GF-D8 (cell line): ENCODE measurements around the gene L3MBTL1.

Source experiments
- DNase-seq: peaks from one replicate; lab custom pipeline; 2025; lab: John Stamatoyannopoulos, UW

The L3MBTL1 gene

DNA sequence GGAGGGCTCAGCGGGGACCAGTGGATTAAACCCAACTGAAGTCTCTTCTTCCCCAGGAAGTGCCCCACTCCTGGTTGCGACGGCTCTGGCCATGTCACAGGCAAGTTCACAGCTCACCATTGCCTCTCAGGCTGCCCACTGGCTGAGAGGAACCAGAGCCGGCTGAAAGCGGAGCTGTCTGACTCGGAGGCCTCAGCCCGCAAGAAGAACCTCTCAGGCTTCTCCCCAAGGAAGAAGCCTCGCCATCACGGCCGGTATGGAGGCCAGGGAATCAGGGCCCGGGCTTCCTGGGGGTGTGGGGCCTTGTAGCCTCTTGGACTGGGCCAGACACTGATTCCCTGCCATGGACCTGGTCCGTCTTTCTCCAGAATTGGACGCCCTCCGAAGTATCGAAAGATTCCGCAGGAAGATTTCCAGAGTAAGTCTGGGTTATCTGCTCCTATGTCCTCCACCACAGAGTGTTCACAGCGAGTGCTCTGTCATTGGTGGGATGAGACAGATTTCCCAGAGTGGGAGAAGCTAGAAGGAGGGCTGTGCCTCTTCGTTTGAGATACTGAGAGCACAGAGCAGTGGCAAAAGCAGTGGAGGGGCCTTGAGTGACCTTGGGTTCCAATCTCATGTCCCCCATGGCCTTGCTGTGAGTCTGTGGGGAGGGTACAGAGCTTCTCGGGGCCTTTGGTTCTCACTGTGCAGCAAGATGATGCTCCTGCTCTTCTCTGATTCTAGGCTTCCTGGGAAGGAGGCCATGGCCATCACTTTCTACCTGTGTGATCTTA lies 28.7 kb downstream of the L3MBTL1 start:
- DNase-seq, result no peak

DNA sequence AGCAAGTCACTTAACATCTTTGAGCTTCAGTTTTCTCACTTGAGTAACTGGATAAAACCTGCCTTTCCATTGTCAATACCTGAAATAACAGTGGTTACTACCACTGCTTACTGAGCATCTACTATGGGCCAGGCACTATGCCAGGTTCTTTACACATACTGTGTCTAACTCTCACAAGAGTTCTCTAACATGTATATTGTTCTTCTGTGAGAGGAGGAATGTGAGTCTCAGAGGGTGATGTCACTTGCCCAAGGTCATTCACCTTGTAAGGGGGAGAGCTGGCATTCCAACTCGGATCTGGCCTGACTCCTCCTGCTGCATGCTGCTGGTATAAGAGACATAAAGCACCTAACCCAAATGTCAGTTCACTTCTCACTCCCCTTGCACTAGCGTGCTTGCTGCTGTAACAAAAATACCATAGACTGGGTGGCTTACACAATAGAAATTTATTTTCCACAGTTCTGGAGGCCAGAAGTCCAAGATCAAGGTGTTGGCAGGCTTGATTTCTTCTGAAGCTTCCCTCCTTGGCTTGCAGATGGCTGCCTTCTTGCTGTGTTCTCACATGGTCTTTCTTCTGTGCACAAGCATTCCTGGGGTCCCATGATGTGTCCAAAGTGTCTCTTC lies 29.4 kb downstream of the L3MBTL1 start:
- no peak for DNase-seq

DNA sequence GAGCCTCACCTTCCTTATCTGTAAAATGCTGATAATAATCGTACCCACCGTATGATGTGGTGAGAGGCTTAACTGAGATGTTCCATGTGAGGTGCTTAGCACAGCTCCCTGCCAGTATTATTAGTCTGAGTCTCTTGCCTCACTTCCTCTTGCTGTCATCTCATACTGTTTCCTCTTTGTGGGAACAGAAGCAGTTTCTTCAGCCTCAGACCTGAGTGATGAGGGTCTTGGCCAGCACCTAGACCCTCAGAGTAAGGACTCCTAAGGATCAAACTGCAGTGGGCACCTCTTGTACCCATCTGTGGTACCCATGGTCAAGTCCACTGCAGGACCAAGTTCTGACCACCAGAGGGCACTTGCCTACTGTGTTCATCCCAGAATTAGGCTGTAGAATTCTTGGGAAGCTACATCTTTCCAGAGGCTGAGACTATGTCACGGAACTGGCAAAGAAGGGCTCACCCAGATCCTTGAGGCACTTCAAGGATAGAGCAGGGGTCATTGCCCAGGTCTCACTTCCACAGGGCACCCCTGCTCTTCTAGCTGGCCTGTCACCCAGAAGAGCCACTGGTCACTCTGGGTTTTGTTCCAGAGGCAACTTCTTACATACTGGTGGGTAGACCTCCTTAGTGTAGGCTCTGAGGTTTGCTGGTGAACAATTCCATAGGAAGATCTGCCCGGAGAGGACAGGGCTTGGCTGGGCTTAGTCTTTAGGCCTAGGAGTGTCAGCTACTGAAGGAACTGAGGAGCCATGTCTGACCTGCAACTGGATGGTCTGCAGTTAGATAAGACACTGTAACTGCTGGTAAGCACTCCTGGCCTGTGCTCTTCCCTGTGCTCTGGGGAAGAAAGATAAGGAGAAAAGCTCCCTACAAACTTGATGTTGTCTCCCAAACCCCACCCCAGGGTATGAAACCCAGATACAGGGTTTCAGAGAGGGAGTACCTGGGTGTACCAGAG lies 30.7 kb downstream of the L3MBTL1 start:
- DNase-seq, result peak; percentile 44

DNA sequence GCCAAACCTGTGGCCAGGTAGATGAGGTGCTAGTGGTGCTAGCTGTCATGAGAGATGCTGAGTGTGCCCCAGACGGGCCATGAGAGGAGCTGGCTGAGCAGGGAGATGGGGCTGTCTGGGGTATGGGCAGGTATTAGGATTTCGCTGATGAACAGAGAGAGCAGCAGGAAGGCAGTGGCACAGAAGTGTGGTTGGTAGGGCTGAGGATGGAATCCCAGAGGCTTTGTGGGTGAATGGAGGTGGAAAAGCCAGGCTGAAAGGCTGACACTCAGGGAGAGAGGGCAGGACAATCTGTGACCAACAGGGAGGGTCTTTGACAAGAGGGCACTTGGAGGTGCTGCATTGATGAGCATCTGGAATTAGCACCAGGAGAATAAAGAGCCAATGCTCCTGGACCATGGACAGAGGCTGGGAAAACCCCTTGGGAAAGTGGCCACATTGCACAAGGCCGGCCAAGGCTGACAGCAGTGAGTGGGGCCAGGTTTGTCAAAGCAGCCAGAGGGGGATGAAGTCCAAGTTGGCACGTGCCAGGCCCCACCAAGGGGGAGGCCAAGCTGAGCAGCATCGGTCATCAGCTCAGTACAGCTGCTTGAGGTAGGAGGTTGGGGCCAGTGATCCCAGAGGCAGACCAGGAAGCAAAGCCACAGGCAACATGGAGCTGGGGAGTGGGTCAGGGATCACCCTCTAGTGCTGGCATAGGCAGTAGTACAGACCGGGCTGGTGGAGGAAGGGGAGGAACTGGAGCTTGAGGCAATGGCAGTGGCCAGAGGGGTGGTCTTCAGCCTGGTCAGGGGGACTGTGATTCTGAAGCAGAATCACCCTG lies 31.6 kb downstream of the L3MBTL1 start:
- no peak for DNase-seq

DNA sequence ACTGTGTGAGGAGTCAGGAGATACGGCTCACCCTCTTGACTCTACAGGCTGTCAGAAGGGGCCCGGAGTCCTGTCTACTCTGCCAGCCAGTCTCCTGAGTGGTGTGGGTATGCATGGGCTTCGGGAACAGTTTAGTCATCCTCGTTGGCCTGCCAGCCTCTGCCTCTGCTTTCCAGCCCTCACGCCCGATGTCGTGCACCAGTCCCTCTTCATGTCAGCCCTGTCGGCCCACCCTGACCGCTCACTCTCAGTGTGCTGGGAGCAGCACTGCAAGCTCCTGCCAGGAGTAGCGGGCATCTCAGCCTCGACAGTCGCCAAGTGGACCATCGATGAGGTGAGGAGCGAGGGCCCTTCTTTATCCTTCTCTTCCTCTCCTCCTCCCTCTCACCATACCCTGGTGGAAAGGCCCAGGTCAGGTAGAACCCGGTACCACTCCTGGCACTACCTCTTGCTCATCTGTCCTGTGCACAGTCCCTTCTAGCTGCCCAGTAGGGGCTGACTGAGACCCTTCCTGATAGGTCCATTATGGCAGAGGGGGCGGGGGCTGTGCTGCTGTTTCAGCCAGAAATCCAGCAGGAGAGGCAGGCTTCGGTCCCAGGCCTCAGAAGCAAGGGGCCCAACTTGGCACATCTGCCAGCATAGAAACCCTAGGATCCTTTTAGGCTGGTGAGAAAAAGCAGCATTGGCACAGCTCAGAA lies 32.6 kb downstream of the L3MBTL1 start:
- no peak for DNase-seq

DNA sequence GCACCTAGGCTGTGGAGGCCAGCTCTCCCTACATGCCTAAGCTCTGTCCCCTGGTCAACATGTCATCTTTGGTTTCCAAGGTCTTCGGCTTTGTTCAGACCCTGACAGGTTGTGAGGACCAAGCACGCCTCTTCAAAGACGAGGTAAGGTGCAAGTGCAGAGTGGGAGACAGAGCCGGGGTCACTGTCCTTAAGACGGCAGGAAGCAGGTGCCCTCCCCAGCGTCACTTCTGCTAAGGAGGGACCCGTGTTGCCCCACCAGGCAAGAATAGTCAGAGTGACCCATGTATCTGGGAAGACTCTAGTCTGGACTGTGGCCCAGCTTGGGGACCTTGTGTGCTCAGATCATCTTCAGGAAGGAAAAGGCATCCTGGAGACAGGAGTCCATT lies 33.2 kb downstream of the L3MBTL1 start:
- no peak for DNase-seq

DNA sequence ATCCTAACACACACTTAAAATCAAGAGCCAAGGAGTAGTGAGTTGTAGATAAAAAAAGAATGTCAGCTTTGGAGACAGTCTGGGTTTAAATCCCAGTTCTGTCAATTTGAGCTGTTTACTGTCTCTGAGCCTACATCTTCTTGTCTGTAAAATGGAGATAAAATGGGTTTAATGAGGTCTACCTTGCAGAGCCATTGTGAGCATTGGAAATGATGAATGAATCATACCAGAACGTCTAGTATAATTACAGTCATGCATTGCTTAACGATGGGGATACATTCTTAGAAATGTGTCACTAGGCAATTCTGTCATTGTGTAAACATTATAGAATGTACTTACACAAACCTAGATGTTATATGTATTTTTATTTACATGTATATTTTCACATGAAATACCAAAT lies 33.7 kb downstream of the L3MBTL1 start:
- DNase-seq, result no peak

DNA sequence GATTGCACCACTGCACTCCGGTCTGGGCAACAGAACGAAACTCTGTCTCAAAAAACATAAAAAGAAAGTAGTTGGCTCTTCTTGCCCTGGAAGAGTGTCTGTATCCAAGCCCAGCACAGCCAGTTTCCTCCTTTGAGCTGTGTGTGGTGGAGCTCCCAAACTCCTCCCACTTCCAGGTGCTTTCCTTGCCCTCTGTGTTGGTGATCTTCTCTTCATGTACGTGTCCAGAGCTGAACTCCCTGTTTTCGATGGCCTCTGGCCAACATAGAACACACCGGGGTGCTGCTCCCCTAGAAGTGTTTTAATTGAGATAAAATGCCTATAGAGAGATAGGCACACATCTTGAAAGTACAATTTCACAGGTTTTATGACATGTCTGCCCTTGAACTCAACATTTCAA lies 34.7 kb downstream of the L3MBTL1 start:
- no peak for DNase-seq

DNA sequence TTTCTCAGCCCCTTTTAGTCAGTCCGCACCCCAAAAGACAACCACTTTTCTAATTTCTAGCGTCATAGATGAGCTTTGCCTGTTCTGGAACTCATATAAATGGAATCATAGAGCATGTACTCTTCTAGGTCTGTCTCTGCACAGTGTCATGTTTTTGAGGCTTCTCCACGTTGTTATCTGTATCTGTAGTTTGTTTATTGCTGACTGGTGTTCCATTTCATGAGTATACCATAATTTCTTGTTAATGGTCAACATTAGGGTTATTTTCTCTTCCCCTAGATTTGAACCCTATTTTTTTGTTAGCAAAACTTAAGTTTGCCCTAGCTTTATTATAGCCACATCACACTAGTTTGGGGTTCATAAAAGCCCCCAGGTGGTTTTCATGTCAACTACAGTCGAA lies 35.2 kb downstream of the L3MBTL1 start:
- DNase-seq, result no peak

DNA sequence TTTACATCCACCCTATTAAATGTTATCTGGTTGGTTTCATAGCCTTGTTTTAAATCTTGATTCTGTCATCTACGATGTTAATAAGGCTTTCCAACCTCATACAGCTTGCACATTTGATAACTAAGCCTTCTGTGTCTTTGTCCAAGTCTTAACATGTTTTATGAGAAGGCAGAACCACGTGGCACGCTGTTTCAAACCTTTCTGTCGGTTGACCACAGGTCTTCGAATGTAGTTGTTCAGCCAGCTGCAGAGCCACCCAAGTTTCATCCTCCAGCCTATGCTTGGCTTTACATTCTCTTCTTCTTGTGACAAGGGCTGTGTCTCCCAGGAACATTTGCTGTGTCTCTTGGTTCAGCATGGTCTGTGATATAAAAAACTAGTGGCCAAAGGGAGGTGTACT lies 35.6 kb downstream of the L3MBTL1 start:
- no peak for DNase-seq

DNA sequence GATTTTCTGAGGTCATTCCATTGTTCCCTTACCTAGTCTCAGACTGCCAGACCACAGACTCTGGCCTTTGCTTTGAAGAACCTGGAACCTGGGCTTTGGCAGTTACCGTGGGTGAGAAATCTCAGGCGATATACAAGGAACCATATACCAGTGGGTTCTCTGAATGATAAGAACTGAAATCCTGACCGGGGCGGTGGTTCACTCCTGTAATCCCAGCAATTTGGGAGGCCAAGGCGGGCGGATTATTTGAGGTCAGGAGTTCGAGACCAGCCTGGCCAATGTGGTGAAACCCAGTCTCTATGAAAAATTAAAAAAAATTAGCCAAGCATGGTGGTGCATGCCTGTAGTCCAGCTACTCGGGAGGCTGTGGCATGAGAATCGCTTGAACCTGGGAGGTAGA lies 37.0 kb downstream of the L3MBTL1 start:
- DNase-seq, result no peak

DNA sequence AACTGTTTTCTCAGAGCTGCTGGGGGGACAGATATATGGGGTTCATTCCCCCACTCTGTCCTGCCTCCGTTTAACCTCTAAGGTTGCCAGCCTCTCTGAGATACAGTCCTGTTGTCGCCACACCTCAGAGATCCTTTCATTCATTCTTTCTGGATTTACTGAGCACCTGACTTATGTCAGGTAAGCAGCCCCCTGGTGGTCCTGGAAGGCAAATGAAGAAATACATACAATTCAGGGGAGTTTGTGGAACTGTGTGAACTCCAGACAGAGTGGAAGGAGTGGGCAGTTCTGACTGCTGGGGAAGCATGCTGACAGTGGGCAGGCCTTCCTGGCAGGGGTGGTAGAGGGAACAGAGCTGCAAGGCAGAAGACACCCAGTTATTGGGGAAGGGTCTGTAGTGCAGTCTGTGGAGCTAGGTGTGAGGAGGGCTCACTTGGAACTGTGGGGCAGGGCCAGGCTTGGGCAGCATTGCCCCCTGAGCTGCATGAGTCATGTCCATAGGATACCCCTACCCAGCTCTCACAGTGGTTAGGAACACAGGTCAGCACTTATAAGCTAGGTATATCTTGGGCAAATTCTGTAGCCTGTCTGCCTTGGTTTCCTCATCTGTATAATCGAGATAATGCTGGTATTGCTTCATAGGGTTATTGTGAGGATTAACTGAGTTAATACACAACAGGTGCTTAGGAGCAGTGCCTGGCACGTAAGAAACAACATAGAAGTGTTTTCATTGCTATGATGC lies 38.5 kb downstream of the L3MBTL1 start:
- no peak for DNase-seq

DNA sequence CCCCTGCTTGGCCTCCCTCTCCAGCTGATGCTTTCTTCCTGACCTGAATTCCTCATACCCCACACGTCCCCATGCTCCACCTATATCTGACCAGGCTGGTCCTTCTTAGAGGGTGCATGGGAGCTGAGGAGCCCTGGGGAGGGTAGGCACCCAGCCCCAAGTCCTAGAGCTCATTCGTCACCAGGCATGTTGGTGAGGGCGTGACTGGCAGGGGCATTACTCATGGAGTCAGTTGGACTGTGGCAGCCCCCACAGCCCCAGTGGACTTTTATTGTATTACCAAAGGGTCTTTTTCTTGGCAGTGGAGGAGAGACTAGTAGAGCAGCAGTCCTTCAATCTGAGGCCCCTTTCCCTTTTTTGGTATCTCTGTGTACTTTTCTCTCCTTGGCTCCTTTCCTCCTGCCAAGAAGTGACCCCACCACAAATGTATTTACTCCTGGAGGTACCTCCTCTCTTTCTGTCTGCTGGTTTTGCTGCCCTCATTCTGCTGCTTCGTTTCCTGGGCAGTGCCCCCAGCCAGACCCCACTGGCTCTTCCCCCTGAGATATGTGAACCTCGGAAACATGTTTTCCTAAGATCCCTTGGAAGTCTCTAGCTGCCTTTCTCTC lies 40.9 kb downstream of the L3MBTL1 start:
- no peak for DNase-seq

DNA sequence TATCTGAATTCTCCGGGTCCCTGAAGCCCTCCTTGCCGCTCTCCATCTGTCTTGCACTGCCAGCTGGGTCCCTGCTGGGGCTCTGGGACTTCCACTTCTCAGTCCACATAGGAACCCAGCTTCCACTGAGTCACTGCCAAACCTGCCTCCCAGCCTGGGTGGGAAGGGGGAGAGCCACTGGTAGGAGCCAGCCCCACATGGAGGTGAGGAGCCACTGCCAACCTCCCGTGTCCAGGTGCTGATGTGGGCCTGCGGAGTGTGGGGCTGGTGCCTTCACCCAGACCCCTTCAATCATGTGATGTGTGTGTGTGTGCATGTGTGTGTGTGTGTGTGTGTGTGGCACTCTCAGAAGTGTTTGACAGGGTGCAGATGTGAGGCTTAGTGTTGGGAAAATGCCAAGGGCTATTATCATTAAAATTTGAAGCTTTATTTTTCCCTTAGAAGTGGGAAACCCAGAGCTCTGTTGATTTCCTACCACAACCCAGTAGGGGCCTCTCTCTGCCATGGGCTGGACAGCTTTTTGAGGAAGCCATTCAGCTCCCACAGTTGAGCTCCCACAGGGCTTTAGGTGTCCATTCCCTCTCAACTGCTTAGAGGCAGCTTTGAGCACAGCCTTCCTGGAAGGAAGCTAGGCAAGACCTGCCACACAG lies 42.0 kb downstream of the L3MBTL1 start:
- DNase-seq, result no peak

DNA sequence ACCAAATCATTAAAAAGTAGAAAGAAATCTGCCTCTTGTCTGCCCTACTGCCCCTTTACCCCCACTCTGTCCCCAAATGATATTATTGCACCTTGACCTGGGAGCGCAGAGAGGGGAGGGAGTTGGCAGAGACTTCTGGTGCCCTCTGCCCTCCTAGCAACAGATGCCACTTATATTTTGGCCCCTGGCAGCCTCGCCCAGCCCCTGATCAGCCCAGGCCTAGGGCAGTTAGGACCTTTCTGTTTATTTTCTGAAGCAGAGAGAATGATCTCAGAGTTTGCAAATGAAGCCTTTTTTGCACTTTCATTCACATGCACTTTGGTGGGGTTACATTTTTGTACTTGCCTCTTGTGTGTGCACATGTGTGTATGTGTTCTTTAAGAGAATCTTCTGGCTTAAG lies 43.0 kb downstream of the L3MBTL1 start:
- no peak for DNase-seq

DNA sequence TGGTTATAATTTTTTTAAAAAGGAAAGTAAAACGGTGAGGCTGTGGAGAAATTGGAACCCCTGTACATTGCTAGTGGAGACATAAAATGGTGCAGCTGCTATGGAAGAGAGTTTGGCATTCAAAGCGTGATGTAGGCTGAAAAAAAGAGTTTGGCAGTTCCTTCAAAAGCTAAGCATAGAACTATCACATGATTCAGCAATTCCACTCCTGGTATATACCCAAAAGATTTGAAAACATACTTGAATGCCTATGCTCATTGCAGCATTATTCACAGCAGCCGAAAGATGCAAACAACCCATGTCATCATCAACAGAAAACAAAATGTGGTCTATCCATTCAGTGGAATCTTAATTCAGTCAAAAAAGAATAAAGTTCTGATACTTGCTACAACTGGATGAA lies 46.9 kb downstream of the L3MBTL1 start:
- DNase-seq, result no peak

DNA sequence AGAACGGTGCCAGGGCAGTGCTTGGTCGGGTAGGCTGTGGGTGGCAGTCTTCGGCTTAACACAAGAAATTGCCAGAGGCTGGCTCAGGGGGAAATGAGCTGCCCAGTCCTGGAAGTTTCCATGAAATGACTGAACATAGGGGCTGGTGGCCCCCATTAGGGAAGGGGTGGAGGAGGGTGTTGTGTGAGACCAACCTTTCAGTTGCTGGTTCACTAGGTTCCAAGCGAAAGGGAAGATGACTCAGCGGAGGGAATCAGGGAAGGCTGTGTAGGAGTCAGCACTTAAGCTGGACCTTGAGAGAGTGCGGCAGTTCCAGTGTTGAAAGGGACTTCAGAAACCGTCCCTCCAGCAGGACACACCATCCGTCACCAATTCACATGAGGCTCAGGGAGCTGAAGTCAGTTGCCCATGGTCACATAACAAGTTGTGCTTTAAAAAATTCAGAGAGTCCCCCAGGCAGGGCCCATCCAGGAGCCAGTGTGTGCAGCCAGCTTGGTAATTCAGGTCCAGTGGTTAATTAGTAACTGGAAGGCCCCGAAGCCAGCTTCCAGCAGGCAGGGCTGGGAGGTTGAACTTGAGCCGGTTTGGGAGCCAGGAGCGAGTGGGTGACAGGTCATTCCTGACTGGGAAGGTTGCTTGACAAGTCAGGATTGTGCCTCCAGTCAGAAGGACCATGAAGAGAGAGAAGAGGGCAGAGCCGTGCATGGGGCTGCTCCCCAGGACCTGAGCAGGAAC lies 51.1 kb downstream of the L3MBTL1 start, which contains the start of gene SGK2:
Gene SGK2, plus strand, starts transcription at position 616 of the 735 bp plus-strand sequence. CDS start 7,469 bp downstream, outside the sequence.
- no peak for DNase-seq

DNA sequence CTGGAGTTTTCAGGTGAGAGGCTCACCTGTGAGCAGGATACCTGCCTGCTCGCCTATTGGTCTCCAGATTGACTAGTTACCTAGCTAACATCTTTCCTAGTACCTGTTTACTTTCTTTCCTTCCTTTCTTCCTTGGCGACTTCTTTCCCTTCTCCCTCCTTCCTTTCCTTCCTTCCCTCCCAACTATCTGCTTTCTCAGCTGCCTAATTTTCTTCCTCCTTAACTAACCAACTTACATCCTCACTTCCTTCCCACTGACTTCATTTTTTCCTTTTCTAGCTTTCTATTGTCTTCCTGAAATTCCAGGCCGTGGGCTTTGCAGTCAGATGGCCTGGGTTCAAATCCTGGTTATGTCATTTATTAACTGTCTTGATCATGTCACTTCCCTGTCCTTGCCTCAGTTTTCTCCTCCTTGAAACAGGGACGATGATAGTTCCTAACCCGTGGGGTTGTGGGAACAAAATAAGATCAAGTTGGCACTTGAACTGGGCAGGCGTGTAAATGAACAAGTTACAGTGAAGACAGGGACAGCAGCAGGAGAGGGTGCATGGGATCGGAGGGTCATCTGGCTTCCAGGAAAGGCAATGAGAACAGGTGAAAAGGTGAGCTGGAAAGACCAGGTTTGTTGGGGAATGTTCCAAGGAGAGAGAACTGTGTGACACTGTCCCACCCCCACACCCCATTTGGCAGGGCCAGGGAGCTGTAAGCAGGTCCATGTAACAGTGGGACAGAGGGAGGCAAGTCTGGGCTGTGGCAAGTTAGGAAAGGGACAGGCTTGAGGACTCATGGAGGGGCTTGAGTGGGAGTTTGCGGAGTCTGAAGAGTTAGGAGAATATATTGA lies 51.9 kb downstream of the L3MBTL1 start:
- no peak for DNase-seq
